ENCODE measurements around the gene CFB.

DNA sequence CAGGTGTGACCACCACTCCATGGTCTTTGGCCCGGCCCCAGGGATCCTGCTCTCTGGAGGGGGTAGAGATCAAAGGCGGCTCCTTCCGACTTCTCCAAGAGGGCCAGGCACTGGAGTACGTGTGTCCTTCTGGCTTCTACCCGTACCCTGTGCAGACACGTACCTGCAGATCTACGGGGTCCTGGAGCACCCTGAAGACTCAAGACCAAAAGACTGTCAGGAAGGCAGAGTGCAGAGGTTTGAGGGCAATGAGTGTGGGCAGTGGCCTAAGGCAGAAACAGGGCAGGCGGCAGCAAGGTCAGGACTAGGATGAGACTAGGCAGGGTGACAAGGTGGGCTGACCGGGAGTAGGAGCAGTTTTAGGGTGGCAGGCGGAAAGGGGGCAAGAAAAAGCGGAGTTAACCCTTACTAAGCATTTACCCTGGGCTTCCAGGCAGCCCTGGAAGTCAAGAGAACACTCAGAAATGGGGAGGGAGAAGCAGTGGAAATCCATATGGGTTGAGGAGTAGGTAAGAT lies 533 bp downstream of the CFB start:
- TF ChIP-seq, protein P1, sequence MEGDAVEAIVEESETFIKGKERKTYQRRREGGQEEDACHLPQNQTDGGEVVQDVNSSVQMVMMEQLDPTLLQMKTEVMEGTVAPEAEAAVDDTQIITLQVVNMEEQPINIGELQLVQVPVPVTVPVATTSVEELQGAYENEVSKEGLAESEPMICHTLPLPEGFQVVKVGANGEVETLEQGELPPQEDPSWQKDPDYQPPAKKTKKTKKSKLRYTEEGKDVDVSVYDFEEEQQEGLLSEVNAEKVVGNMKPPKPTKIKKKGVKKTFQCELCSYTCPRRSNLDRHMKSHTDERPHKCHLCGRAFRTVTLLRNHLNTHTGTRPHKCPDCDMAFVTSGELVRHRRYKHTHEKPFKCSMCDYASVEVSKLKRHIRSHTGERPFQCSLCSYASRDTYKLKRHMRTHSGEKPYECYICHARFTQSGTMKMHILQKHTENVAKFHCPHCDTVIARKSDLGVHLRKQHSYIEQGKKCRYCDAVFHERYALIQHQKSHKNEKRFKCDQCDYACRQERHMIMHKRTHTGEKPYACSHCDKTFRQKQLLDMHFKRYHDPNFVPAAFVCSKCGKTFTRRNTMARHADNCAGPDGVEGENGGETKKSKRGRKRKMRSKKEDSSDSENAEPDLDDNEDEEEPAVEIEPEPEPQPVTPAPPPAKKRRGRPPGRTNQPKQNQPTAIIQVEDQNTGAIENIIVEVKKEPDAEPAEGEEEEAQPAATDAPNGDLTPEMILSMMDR (conservative IDR thresholded peaks at IDR 0.05; ENCODE audit: low read depth, low read length): no peak
- TF ChIP-seq SMC3 (IDR thresholded peaks at IDR 0.05; ENCODE audit: low read depth, low read length) (no peak), NFE2L2 (IDR thresholded peaks at IDR 0.05; ENCODE audit: low read depth, low read length) (no peak), MXI1 (IDR thresholded peaks at IDR 0.05; ENCODE audit: borderline replicate concordance, low read depth, low read length) (no peak), POLR2A (IDR thresholded peaks at IDR 0.05; ENCODE audit: low read depth, low read length) (no peak), CEBPB (IDR thresholded peaks at IDR 0.05; ENCODE audit: low read depth, low read length) (no peak)
- TF ChIP-seq, protein P2, sequence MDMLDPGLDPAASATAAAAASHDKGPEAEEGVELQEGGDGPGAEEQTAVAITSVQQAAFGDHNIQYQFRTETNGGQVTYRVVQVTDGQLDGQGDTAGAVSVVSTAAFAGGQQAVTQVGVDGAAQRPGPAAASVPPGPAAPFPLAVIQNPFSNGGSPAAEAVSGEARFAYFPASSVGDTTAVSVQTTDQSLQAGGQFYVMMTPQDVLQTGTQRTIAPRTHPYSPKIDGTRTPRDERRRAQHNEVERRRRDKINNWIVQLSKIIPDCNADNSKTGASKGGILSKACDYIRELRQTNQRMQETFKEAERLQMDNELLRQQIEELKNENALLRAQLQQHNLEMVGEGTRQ (IDR thresholded peaks at IDR 0.05; ENCODE audit: low read depth, low read length): no peak

Data from IMR-90 (cell line).